Stimulated activated naive CD8-positive, alpha-beta T cell treated with anti-CD3 and anti-CD28 coated beads, Interleukin-15, Interleukin-2, amounts not matched to agents 100 ng/mL and 50 ng/mL, for 24 hours (primary cell): ENCODE measurements around the gene MET.

Source experiments
- H3K27ac Mint-ChIP-seq: one replicate; pipeline ENCODE4 v1.8.0; 2021; ENCODE audit warnings: mild to moderate bottlenecking, mixed read lengths
- H3K27me3 Mint-ChIP-seq: one replicate; pipeline ENCODE4 v1.8.0; 2021; ENCODE audit warnings: mixed read lengths
- H3K36me3 Mint-ChIP-seq: one replicate; pipeline ENCODE4 v1.8.0; 2021; ENCODE audit warnings: low read depth, mixed read lengths
- H3K4me1 Mint-ChIP-seq: one replicate; pipeline ENCODE4 v1.8.0; 2021; ENCODE audit warnings: low read depth, mixed read lengths
- H3K4me3 Mint-ChIP-seq: one replicate; pipeline ENCODE4 v1.8.0; 2021; ENCODE audit warnings: mild to moderate bottlenecking, mixed read lengths
- H3K9me3 Mint-ChIP-seq: one replicate; pipeline ENCODE4 v1.8.0; 2021; ENCODE audit warnings: mixed read lengths

The MET gene

GRCh38 chr7:116698930-116699721 is 27.1 kb downstream of the MET start:
- Mint-ChIP-seq H3K36me3 (no peaks in the 10 kb centered on the region), H3K4me1 (no peaks in the 10 kb centered on the region), H3K4me3 (no peak overlapping the region), H3K9me3 (no peaks in the 10 kb centered on the region), H3K27ac (no peak overlapping the region), H3K27me3 (peaks cover 16% of the 10 kb centered on the region)

GRCh38 chr7:116699722-116700120 is 27.7 kb downstream of the MET start:
- Mint-ChIP-seq H3K27ac (no peak overlapping the region), H3K9me3 (no peaks in the 10 kb centered on the region), H3K4me1 (no peaks in the 10 kb centered on the region), H3K27me3 (peaks cover 21% of the 10 kb centered on the region), H3K4me3 (no peak overlapping the region), H3K36me3 (no peaks in the 10 kb centered on the region)

GRCh38 chr7:116702046-116702785 is 30.2 kb downstream of the MET start:
- no peak overlapping the region for H3K27ac Mint-ChIP-seq
- H3K4me3 Mint-ChIP-seq: no peak overlapping the region
- no peaks in the 10 kb centered on the region for H3K4me1 Mint-ChIP-seq
- H3K36me3 Mint-ChIP-seq: no peaks in the 10 kb centered on the region
- no peaks in the 10 kb centered on the region for H3K9me3 Mint-ChIP-seq
- peaks cover 21% of the 10 kb centered on the region for H3K27me3 Mint-ChIP-seq

GRCh38 chr7:116704650-116705228 is 32.7 kb downstream of the MET start:
- no peak overlapping the region for H3K4me3 Mint-ChIP-seq
- no peaks in the 10 kb centered on the region for H3K36me3 Mint-ChIP-seq
- H3K27ac Mint-ChIP-seq: no peak overlapping the region
- H3K4me1 Mint-ChIP-seq: no peaks in the 10 kb centered on the region
- H3K9me3 Mint-ChIP-seq: no peaks in the 10 kb centered on the region
- peaks cover 31% of the 10 kb centered on the region for H3K27me3 Mint-ChIP-seq

- Mint-ChIP-seq H3K4me1 (no peaks in the 10 kb centered on the region), H3K27me3 (peaks cover 33% of the 10 kb centered on the region), H3K27ac (no peak overlapping the region), H3K9me3 (no peaks in the 10 kb centered on the region), H3K4me3 (no peak overlapping the region), H3K36me3 (no peaks in the 10 kb centered on the region)
Measured at GRCh38 chr7:116705419-116705818, 33.4 kb downstream of the MET start.

- Mint-ChIP-seq H3K27ac (no peak overlapping the region), H3K27me3 (peaks cover 36% of the 10 kb centered on the region), H3K4me1 (no peaks in the 10 kb centered on the region), H3K4me3 (no peak overlapping the region), H3K36me3 (no peaks in the 10 kb centered on the region), H3K9me3 (no peaks in the 10 kb centered on the region)
Measured at GRCh38 chr7:116706668-116707126, 34.7 kb downstream of the MET start.

- no peaks in the 10 kb centered on the region for H3K9me3 Mint-ChIP-seq
- no peaks in the 10 kb centered on the region for H3K4me1 Mint-ChIP-seq
- peaks cover 38% of the 10 kb centered on the region for H3K27me3 Mint-ChIP-seq
- H3K4me3 Mint-ChIP-seq: no peak overlapping the region
- H3K27ac Mint-ChIP-seq: no peak overlapping the region
- H3K36me3 Mint-ChIP-seq: no peaks in the 10 kb centered on the region
Measured at GRCh38 chr7:116707289-116707688, 35.3 kb downstream of the MET start.

- Mint-ChIP-seq H3K4me1 (no peaks in the 10 kb centered on the region), H3K36me3 (no peaks in the 10 kb centered on the region), H3K9me3 (no peaks in the 10 kb centered on the region), H3K4me3 (no peak overlapping the region), H3K27me3 (peaks cover 38% of the 10 kb centered on the region), H3K27ac (no peak overlapping the region)
Measured at GRCh38 chr7:116708248-116708647, 36.3 kb downstream of the MET start.

- Mint-ChIP-seq H3K4me3 (no peak overlapping the region), H3K27me3 (peaks cover 41% of the 10 kb centered on the region), H3K4me1 (no peaks in the 10 kb centered on the region), H3K27ac (no peak overlapping the region), H3K9me3 (no peaks in the 10 kb centered on the region), H3K36me3 (no peaks in the 10 kb centered on the region)
Measured at GRCh38 chr7:116708861-116709260, 36.9 kb downstream of the MET start.

GRCh38 chr7:116709336-116709735 is 37.3 kb downstream of the MET start:
- H3K36me3 Mint-ChIP-seq: no peaks in the 10 kb centered on the region
- H3K27me3 Mint-ChIP-seq: peaks cover 42% of the 10 kb centered on the region
- H3K9me3 Mint-ChIP-seq: no peaks in the 10 kb centered on the region
- no peaks in the 10 kb centered on the region for H3K4me1 Mint-ChIP-seq
- no peak overlapping the region for H3K4me3 Mint-ChIP-seq
- no peak overlapping the region for H3K27ac Mint-ChIP-seq

- H3K9me3 Mint-ChIP-seq: no peaks in the 10 kb centered on the region
- no peaks in the 10 kb centered on the region for H3K36me3 Mint-ChIP-seq
- H3K27ac Mint-ChIP-seq: no peak overlapping the region
- no peaks in the 10 kb centered on the region for H3K4me1 Mint-ChIP-seq
- H3K27me3 Mint-ChIP-seq: peaks cover 43% of the 10 kb centered on the region
- H3K4me3 Mint-ChIP-seq: no peak overlapping the region
Measured at GRCh38 chr7:116710764-116711452, 38.9 kb downstream of the MET start.

- no peaks in the 10 kb centered on the region for H3K4me1 Mint-ChIP-seq
- peaks cover 39% of the 10 kb centered on the region for H3K27me3 Mint-ChIP-seq
- no peaks in the 10 kb centered on the region for H3K9me3 Mint-ChIP-seq
- no peak overlapping the region for H3K27ac Mint-ChIP-seq
- H3K36me3 Mint-ChIP-seq: no peaks in the 10 kb centered on the region
- H3K4me3 Mint-ChIP-seq: no peak overlapping the region
Measured at GRCh38 chr7:116711790-116712189, 39.8 kb downstream of the MET start.

GRCh38 chr7:116713500-116713899 is 41.5 kb downstream of the MET start:
- Mint-ChIP-seq H3K27me3 (peaks cover 34% of the 10 kb centered on the region), H3K4me1 (no peaks in the 10 kb centered on the region), H3K27ac (no peak overlapping the region), H3K4me3 (no peak overlapping the region), H3K9me3 (no peaks in the 10 kb centered on the region), H3K36me3 (no peaks in the 10 kb centered on the region)

GRCh38 chr7:116713918-116714317 is 41.9 kb downstream of the MET start:
- Mint-ChIP-seq H3K9me3 (no peaks in the 10 kb centered on the region), H3K4me3 (no peak overlapping the region), H3K27me3 (peaks cover 32% of the 10 kb centered on the region), H3K4me1 (no peaks in the 10 kb centered on the region), H3K27ac (no peak overlapping the region), H3K36me3 (no peaks in the 10 kb centered on the region)

GRCh38 chr7:116715077-116715476 is 43.1 kb downstream of the MET start:
- no peaks in the 10 kb centered on the region for H3K9me3 Mint-ChIP-seq
- H3K4me3 Mint-ChIP-seq: no peak overlapping the region

More at GRCh38 chr7:116715077-116715476, 43.1 kb downstream of the MET start:
- Mint-ChIP-seq H3K27me3 (peaks cover 22% of the 10 kb centered on the region), H3K4me1 (no peaks in the 10 kb centered on the region), H3K36me3 (no peaks in the 10 kb centered on the region), H3K27ac (no peak overlapping the region)
